Panc1 (cell line): ENCODE measurements around the gene ZFP1. TPM values are rescaled to one million over a fixed set of nuclear protein-coding genes. Genes with fewer than 3 reads are reported as not detected.
"Not testable (repeated sequence)": the region's sequence is repeated elsewhere in the genome, so short reads cannot be mapped to it uniquely, and the experiment has no call there.

Source experiments
- ATAC-seq: fragments of 200-7000 bp; cut with Tn5 transposase; 2 replicates; pipeline ENCODE4 v1.9.1; 2020; ENCODE audit warnings: mild to moderate bottlenecking, moderate library complexity
- BruUV-seq: library from RNA; stranded (reverse); fragments of 400-500 nt; replicated peaks from 2 replicates; lab custom pipeline; 2021; lab: Mats Ljungman, UMichigan
- CTCF ChIA-PET: fragments of 300-600 bp; sonication (Branson Sonifier 250); formaldehyde crosslinking; loops from one replicate; lab custom pipeline; 2022; ENCODE audit warnings: antibody characterized with exemption; lab: Charles Lee
- POLR2A ChIA-PET: fragments of 300-600 bp; sonication (Branson Sonifier 250); formaldehyde crosslinking; loops from one replicate; lab custom pipeline; 2022; ENCODE audit warnings: antibody characterized with exemption; lab: Charles Lee
- DNase-seq: peaks from one replicate; pipeline ENCODE4 v3.0.0-alpha.2; 2010; ENCODE audit warnings: low read depth, low spot score
- H3K27ac ChIP-seq: 2 replicates; pipeline ENCODE4 v1.5.1; 2011; ENCODE audit warnings: mild to moderate bottlenecking, low read length, inconsistent platforms
- H3K27me3 ChIP-seq: fragments of 200-500 bp; sonication (Bioruptor generic); 2 replicates; pipeline ENCODE4 v1.6.0; 2014; ENCODE audit warnings: low read length, inconsistent platforms; ENCODE audit not compliant: control insufficient read depth, insufficient read depth
- H3K36me3 ChIP-seq: fragments of 200-500 bp; sonication (Bioruptor generic); 2 replicates; pipeline ENCODE4 v1.5.1; 2014; ENCODE audit warnings: inconsistent platforms, mild to moderate bottlenecking, low read length, moderate library complexity; ENCODE audit not compliant: control insufficient read depth, insufficient read depth
- H3K4me1 ChIP-seq: 2 replicates; pipeline ENCODE4 v1.5.1; 2011; ENCODE audit warnings: inconsistent platforms, mild to moderate bottlenecking, low read length, moderate library complexity; ENCODE audit not compliant: control insufficient read depth, insufficient read depth
- H3K4me3 ChIP-seq, 2 experiments: 2 replicates each; pipeline ENCODE4 v1.5.1; 2011 to 2012; ENCODE audit warnings: low read depth in 2 of 2, low read length in 2 of 2, mild to moderate bottlenecking in 2 of 2, inconsistent platforms in 1 of 2, moderate library complexity in 1 of 2
- H3K9me3 ChIP-seq: fragments of 200-500 bp; sonication (Bioruptor generic); 2 replicates; pipeline ENCODE4 v1.5.1; 2014; ENCODE audit warnings: low read depth, mild to moderate bottlenecking, inconsistent platforms, low read length, moderate library complexity; ENCODE audit not compliant: control insufficient read depth, insufficient read depth
- POLR2AphosphoS5 ChIP-seq: IDR thresholded peaks from 2 replicates; pipeline ENCODE4 v1.6.1; 2012; ENCODE audit warnings: mild to moderate bottlenecking, low read depth, low read length, moderate library complexity
- SIN3A ChIP-seq: IDR thresholded peaks from 2 replicates; pipeline ENCODE4 v1.6.1; 2012; ENCODE audit warnings: low read depth, mild to moderate bottlenecking, low read length, moderate library complexity, borderline replicate concordance; ENCODE audit not compliant: insufficient read depth
- TCF7L2 ChIP-seq: IDR thresholded peaks from 2 replicates; pipeline ENCODE4 v1.6.1; 2011; ENCODE audit warnings: mild to moderate bottlenecking, low read depth, low read length, inconsistent platforms
- in situ Hi-C: cut with HindIII; loops from 2 replicates; pipeline ENCODE4 v1.10.0; 2016; ENCODE audit warnings: low sequenced_read_pairs, low pct_unique_long_range_greater_than_20kb
- intact Hi-C: fragments of 100-400 bp; cut with micrococcal nuclease; formaldehyde crosslinking; loops from one replicate; pipeline ENCODE4 v1.10.0; 2022; ENCODE audit not compliant: unreplicated experiment
- total RNA-seq: library from RNA; stranded (reverse); gene quantifications from one replicate; pipeline ENCODE4 v1.2.1, GENCODE V29; 2021; ENCODE audit not compliant: unreplicated experiment
- TF ChIP-seq, protein P1 (sequence below): fragments of 450-650 bp; IDR thresholded peaks from 2 replicates; pipeline ENCODE4 v1.5.1; 2017; ENCODE audit warnings: mild to moderate bottlenecking
- TF ChIP-seq, protein P2 (sequence below), 2 experiments: IDR thresholded peaks; 2 replicates each; pipeline ENCODE4 v1.6.1; 2011 to 2012; ENCODE audit warnings: low read depth in 2 of 2, control low read depth in 1 of 2, low read length in 1 of 2, mild to moderate bottlenecking in 1 of 2, moderate library complexity in 1 of 2; ENCODE audit not compliant: insufficient read depth in 1 of 2

The ZFP1 gene
- total RNA-seq, 1 experiment from 2014 or later, result 10.0 TPM

DNA sequence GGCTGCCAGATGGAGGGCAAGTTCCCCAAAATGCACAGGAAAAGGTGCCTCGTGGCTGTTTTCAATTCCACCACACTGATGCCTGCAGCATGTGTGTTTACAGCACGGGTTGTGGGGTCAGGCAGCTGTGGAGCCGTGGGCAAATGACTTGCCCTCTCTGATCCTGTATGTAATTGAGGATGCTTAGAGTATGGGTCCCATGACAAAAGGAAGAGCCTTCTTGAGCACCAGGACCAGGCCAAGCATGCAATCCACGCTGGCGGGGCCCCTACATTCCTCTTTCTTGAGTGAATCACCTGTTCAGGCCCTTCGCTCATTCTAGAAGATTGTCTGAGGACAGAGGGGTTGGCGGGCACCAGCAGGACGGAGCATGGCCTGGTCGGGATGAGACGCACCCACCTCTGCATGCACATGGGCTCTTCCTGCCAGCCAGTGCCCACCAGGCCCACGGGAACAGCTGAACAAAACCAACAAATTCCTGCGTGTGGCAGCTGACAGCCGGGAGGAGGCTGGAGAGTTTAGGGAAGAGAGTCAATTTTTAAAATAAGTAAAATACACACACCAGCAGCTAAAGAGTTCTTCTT is 60.0 kb downstream of the ZFP1 start:
- POLR2A ChIA-PET, result no interaction called here
- TF ChIP-seq SIN3A, result no peak
- TF ChIP-seq, protein P1, sequence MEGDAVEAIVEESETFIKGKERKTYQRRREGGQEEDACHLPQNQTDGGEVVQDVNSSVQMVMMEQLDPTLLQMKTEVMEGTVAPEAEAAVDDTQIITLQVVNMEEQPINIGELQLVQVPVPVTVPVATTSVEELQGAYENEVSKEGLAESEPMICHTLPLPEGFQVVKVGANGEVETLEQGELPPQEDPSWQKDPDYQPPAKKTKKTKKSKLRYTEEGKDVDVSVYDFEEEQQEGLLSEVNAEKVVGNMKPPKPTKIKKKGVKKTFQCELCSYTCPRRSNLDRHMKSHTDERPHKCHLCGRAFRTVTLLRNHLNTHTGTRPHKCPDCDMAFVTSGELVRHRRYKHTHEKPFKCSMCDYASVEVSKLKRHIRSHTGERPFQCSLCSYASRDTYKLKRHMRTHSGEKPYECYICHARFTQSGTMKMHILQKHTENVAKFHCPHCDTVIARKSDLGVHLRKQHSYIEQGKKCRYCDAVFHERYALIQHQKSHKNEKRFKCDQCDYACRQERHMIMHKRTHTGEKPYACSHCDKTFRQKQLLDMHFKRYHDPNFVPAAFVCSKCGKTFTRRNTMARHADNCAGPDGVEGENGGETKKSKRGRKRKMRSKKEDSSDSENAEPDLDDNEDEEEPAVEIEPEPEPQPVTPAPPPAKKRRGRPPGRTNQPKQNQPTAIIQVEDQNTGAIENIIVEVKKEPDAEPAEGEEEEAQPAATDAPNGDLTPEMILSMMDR, result no peak
- in situ Hi-C loops, result no loop called here

DNA sequence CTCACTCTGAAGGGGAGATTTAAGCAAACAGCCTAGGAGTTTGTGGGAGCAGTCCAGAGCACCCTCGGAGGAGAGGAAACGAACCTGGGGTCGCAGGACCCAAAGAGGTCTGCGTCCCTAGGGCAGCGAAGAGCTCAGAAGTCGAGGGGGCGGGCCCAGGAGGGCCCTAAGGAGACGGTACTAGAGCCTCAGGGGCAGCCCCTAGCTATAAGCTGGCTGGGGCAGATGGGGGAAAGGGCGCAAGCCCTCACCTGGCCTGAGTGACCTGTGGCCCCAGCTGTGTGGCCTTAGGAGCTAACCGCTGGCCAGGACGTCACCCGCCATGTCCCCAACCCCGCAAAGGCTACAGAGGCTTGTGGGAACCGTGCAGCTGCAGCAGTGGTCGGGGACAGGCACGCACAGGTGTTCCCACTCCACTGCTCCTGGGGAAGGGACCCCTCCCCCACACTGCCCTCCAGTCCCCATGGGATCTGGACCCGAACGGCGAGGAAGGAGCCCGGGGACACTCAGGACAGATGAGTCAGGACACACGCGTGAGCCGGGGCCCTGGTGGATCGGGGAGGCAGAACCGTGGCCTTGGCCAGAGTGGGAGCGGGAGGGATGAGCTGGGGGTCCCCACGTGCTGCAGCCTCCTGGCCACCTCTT is 60.7 kb downstream of the ZFP1 start:
- TF ChIP-seq SIN3A (no peak), TCF7L2 (no peak), POLR2AphosphoS5 (no peak)
- TF ChIP-seq, protein P2, sequence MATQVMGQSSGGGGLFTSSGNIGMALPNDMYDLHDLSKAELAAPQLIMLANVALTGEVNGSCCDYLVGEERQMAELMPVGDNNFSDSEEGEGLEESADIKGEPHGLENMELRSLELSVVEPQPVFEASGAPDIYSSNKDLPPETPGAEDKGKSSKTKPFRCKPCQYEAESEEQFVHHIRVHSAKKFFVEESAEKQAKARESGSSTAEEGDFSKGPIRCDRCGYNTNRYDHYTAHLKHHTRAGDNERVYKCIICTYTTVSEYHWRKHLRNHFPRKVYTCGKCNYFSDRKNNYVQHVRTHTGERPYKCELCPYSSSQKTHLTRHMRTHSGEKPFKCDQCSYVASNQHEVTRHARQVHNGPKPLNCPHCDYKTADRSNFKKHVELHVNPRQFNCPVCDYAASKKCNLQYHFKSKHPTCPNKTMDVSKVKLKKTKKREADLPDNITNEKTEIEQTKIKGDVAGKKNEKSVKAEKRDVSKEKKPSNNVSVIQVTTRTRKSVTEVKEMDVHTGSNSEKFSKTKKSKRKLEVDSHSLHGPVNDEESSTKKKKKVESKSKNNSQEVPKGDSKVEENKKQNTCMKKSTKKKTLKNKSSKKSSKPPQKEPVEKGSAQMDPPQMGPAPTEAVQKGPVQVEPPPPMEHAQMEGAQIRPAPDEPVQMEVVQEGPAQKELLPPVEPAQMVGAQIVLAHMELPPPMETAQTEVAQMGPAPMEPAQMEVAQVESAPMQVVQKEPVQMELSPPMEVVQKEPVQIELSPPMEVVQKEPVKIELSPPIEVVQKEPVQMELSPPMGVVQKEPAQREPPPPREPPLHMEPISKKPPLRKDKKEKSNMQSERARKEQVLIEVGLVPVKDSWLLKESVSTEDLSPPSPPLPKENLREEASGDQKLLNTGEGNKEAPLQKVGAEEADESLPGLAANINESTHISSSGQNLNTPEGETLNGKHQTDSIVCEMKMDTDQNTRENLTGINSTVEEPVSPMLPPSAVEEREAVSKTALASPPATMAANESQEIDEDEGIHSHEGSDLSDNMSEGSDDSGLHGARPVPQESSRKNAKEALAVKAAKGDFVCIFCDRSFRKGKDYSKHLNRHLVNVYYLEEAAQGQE (IDR thresholded peaks at IDR 0.05; ENCODE audit: insufficient read depth in 1 of 2, low read depth in 2 of 2, low read length in 1 of 2), result no peak
- TF ChIP-seq, protein P1, result no peak
- in situ Hi-C loops, result no loop called here
- intact Hi-C loops, result no loop called here
- H3K4me3 ChIP-seq, result no peak overlapping the region
- ChIA-PET POLR2A (no interaction called here), CTCF (interaction anchor here (0.6 kb wide), 1 partner anchor 10 kb away, joined by 4 read pairs; no protein-coding TSS in a partner anchor)
- no peaks in the 10 kb centered on the region for H3K27me3 ChIP-seq
- no peaks in the 10 kb centered on the region for H3K9me3 ChIP-seq
- DNase-seq, result no peak
- ATAC-seq, result no peak
- no peaks in the 10 kb centered on the region for H3K36me3 ChIP-seq
- BruUV-seq, result no TSS peak
- no peaks in the 10 kb centered on the region for H3K4me1 ChIP-seq
- H3K27ac ChIP-seq, result no peak overlapping the region

More for the DNA sequence above, 60.0 kb downstream of the ZFP1 start:
- no peaks in the 10 kb centered on the region for H3K9me3 ChIP-seq
- CTCF ChIA-PET, result no interaction called here
- H3K27ac ChIP-seq, result no peak overlapping the region
- no peak overlapping the region for H3K4me3 ChIP-seq
- DNase-seq (no peak), ATAC-seq (no peak)
- intact Hi-C loops, result no loop called here
- BruUV-seq, result no TSS peak
- no peaks in the 10 kb centered on the region for H3K27me3 ChIP-seq
- H3K36me3 ChIP-seq, result no peaks in the 10 kb centered on the region
- no peaks in the 10 kb centered on the region for H3K4me1 ChIP-seq

DNA sequence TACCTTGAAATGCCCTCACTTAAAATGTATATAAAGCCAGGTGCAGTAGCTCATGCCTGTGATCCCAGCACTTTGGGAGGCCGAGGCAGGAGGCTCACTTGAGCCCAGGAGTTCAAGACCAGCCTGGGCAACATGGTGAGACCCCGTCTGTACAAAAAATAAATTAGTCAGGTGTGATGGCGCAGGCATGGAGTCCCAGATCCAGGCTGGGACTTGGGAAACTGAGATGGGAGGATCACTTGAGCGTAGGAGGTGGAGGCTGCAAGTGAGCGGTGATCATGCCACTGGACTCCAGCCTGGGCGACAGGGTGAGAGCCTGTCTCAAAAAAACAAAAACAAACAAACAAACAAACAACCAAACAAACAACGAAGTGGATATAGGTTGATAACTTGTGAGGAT is 61.2 kb downstream of the ZFP1 start:
- POLR2A ChIA-PET, result not testable (repeated sequence)

More for the DNA sequence above, 61.2 kb downstream of the ZFP1 start:
- CTCF ChIA-PET, result interaction anchor here (0.6 kb wide), 1 partner anchor 10 kb away, joined by 4 read pairs; no protein-coding TSS in a partner anchor
- intact Hi-C loops, DNase-seq, H3K27me3 ChIP-seq, BruUV-seq, H3K36me3 ChIP-seq, in situ Hi-C loops, H3K9me3 ChIP-seq, H3K27ac ChIP-seq, H3K4me1 ChIP-seq, ATAC-seq, H3K4me3 ChIP-seq: not testable (repeated sequence)
